PC-3 (cell line): ENCODE data around the gene VAMP3. TPM values are rescaled to one million over a fixed set of nuclear protein-coding genes. Genes with fewer than 3 reads are reported as not detected.

Source experiments
- ATAC-seq: fragments of 200-7000 bp; cut with Tn5 transposase; 2 replicates; pipeline ENCODE4 v1.9.1; 2020; ENCODE audit warnings: mild to moderate bottlenecking, moderate library complexity
- BruUV-seq: library from RNA; stranded (reverse); fragments of 400-500 nt; replicated peaks from 2 replicates; lab custom pipeline; 2021; lab: Mats Ljungman, UMichigan
- CTCF ChIA-PET: fragments of 300-600 bp; sonication (Branson Sonifier 250); formaldehyde crosslinking; loops from one replicate; lab custom pipeline; 2022; ENCODE audit warnings: antibody characterized with exemption; lab: Charles Lee
- POLR2A ChIA-PET: fragments of 300-600 bp; sonication (Branson Sonifier 250); formaldehyde crosslinking; loops from one replicate; lab custom pipeline; 2022; ENCODE audit warnings: antibody characterized with exemption; ENCODE audit not compliant: unreplicated experiment; lab: Charles Lee
- DNase-seq: peaks from one replicate; pipeline ENCODE4 v3.0.0-alpha.2; 2015
- H2AFZ ChIP-seq: fragments of 300-600 bp; sonication (generic); 2 replicates; pipeline ENCODE4 v1.6.0; 2016; ENCODE audit warnings: antibody characterized with exemption, low read length
- H3F3A ChIP-seq: fragments of 300-600 bp; sonication (generic); one replicate; pipeline ENCODE4 v1.6.0; 2017; ENCODE audit warnings: antibody characterized with exemption, low read length, control low read depth, mild to moderate bottlenecking; ENCODE audit not compliant: unreplicated experiment
- H3K27ac ChIP-seq: fragments of 300-600 bp; sonication (generic); 2 replicates; pipeline ENCODE4 v1.5.1; 2016; ENCODE audit warnings: mild to moderate bottlenecking, low read length
- H3K27me3 ChIP-seq: fragments of 300-600 bp; sonication (generic); 2 replicates; pipeline ENCODE4 v1.6.1; 2016; ENCODE audit warnings: low read length, mixed read lengths
- H3K36me3 ChIP-seq: fragments of 300-600 bp; sonication (generic); 2 replicates; pipeline ENCODE4 v1.6.1; 2016; ENCODE audit warnings: low read depth, mixed run types, low read length, mixed read lengths
- H3K4me1 ChIP-seq: fragments of 300-600 bp; sonication (generic); 2 replicates; pipeline ENCODE4 v1.5.1; 2016; ENCODE audit warnings: low read length; ENCODE audit not compliant: insufficient read depth
- H3K4me2 ChIP-seq: fragments of 300-600 bp; sonication (generic); 2 replicates; pipeline ENCODE4 v1.6.0; 2016; ENCODE audit warnings: low read length
- H3K4me3 ChIP-seq: fragments of 300-600 bp; sonication (generic); 2 replicates; pipeline ENCODE4 v1.5.1; 2016; ENCODE audit warnings: mild to moderate bottlenecking, low read length, mixed read lengths
- H3K79me2 ChIP-seq: fragments of 300-600 bp; sonication (generic); 2 replicates; pipeline ENCODE4 v1.6.1; 2017; ENCODE audit warnings: low read length, mixed read lengths
- H3K9ac ChIP-seq: fragments of 300-600 bp; sonication (generic); 2 replicates; pipeline ENCODE4 v1.6.0; 2016; ENCODE audit warnings: mild to moderate bottlenecking, low read length
- H3K9me2 ChIP-seq: fragments of 300-600 bp; sonication (generic); replicated peaks from 2 replicates; pipeline ENCODE4 v1.6.1; 2016; ENCODE audit warnings: mixed run types, low read length, mixed read lengths
- H3K9me3 ChIP-seq: fragments of 300-600 bp; sonication (generic); 2 replicates; pipeline ENCODE4 v1.6.1; 2016; ENCODE audit warnings: low read length, mixed read lengths
- H4K20me1 ChIP-seq: fragments of 300-600 bp; sonication (generic); 2 replicates; pipeline ENCODE4 v1.6.1; 2016; ENCODE audit warnings: low read length, mixed read lengths
- EZH2 ChIP-seq: fragments of 300-600 bp; sonication (generic); IDR thresholded peaks from one replicate; pipeline ENCODE4 v1.6.1; 2017; ENCODE audit warnings: antibody characterized with exemption, mild to moderate bottlenecking, low read length; ENCODE audit not compliant: unreplicated experiment
- EZH2phosphoT487 ChIP-seq: fragments of 300-600 bp; sonication (generic); IDR thresholded peaks from 2 replicates; pipeline ENCODE4 v1.6.1; 2018; ENCODE audit warnings: mild to moderate bottlenecking, antibody characterized with exemption, low read length, borderline replicate concordance
- intact Hi-C: fragments of 100-400 bp; cut with micrococcal nuclease; formaldehyde crosslinking; loops from 2 replicates; pipeline ENCODE4 v1.9.0; 2023
- total RNA-seq: library from RNA; depleted of rRNA; stranded (reverse); fragments of >200 nt; gene quantifications from 2 replicates; pipeline ENCODE4 v1.2.3, GENCODE V29; 2014
- TF ChIP-seq, protein P1 (sequence below): fragments of 300-600 bp; sonication (generic); conservative IDR thresholded peaks from 2 replicates; pipeline ENCODE4 v1.5.1; 2017; ENCODE audit warnings: antibody characterized with exemption, low read depth, mild to moderate bottlenecking, low read length

Gene VAMP3
- total RNA-seq, 1 experiment from 2014 or later, result 64.2 TPM

DNA sequence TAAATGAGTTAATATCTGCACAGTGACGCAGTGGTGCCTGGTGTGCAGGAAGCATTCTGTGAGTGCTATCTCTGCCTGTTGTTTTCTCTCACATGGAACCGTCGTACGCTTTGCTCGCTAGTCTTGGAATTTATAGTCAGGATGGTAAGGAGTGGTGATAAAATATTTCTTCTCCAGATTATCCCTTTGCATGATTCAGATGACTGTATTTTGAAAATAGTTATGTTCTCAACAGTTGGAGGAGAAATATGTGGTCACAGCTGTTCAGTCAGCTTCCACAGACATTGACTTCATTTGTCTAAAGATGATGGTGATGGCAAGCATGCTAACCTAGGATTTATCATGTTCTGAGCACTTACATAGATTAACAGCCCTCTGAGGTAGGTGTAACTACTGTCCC, 41.3 kb upstream of the VAMP3 start:
- no peaks in the 10 kb centered on the region for H3K9me3 ChIP-seq
- ChIA-PET POLR2A (no interaction called here), CTCF (interaction anchor here (0.6 kb wide), 1 partner anchor 26 kb away, joined by 3 read pairs; no protein-coding TSS in a partner anchor)
- no peak overlapping the region for H3K4me3 ChIP-seq
- TF ChIP-seq EZH2phosphoT487 (no peak), EZH2 (no peak)
- TF ChIP-seq, protein P1, sequence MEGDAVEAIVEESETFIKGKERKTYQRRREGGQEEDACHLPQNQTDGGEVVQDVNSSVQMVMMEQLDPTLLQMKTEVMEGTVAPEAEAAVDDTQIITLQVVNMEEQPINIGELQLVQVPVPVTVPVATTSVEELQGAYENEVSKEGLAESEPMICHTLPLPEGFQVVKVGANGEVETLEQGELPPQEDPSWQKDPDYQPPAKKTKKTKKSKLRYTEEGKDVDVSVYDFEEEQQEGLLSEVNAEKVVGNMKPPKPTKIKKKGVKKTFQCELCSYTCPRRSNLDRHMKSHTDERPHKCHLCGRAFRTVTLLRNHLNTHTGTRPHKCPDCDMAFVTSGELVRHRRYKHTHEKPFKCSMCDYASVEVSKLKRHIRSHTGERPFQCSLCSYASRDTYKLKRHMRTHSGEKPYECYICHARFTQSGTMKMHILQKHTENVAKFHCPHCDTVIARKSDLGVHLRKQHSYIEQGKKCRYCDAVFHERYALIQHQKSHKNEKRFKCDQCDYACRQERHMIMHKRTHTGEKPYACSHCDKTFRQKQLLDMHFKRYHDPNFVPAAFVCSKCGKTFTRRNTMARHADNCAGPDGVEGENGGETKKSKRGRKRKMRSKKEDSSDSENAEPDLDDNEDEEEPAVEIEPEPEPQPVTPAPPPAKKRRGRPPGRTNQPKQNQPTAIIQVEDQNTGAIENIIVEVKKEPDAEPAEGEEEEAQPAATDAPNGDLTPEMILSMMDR, result no peak
- no peaks in the 10 kb centered on the region for H4K20me1 ChIP-seq
- H2AFZ ChIP-seq, result no peak overlapping the region
- no peak overlapping the region for H3K9ac ChIP-seq
- ATAC-seq (no peak), DNase-seq (no peak)
- H3K27ac ChIP-seq, result no peak overlapping the region
- no peaks in the 10 kb centered on the region for H3K4me1 ChIP-seq
- intact Hi-C loops, result no loop called here
- H3F3A ChIP-seq, result no peaks in the 10 kb centered on the region
- BruUV-seq, result no TSS peak
- H3K9me2 ChIP-seq, result no peaks in the 10 kb centered on the region
- H3K79me2 ChIP-seq, result no peaks in the 10 kb centered on the region
- no peak overlapping the region for H3K4me2 ChIP-seq
- H3K27me3 ChIP-seq, result peaks cover 58% of the 10 kb centered on the region
- H3K36me3 ChIP-seq, result no peaks in the 10 kb centered on the region

DNA sequence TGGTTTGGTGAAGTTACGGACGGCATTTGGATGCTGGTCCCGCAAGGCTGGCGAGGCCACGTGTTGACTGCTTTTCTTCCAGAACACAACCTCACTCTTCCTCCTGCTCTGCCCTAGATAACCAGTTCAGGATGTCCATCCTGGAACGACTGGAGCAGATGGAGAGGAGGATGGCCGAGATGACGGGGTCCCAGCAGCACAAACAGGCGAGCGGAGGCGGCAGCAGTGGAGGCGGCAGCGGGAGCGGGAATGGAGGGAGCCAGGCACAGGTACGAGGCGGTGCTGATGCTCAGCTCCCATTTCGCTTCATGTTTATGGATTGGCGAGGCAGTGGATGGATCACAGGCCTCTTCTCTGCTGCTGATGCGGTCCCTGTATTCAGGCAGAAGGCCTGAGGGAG, 38.8 kb upstream of the VAMP3 start:
- no peak overlapping the region for H3K4me2 ChIP-seq
- DNase-seq, result no peak

DNA sequence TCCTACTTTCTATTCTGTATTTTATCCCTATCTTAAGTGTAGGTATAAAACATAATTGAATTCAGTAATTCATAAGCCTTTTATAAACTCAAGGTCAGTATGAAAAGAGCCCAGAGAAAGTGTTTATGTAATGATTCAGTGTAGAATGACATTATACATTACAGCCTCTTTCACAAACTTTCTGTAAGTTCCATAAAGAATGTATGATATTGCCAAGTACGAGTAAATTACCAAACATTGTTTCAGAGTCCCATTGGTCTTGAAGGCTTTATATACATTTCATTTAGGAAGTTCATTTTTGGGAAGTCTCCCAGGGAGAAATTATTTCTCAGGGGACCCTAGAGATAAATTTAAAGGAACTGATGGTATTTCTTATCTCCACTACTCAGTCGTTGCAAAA, 37.8 kb upstream of the VAMP3 start:
- POLR2A ChIA-PET, result no interaction called here
- TF ChIP-seq EZH2 (no peak), EZH2phosphoT487 (no peak)
- TF ChIP-seq, protein P1, result no peak
- Histone ChIP-seq H3K79me2 (no peaks in the 10 kb centered on the region), H3K4me3 (no peak overlapping the region), H3F3A (no peaks in the 10 kb centered on the region), H4K20me1 (no peaks in the 10 kb centered on the region), H2AFZ (no peak overlapping the region), H3K4me1 (no peaks in the 10 kb centered on the region), H3K4me2 (no peak overlapping the region), H3K9me2 (no peaks in the 10 kb centered on the region), H3K9me3 (no peaks in the 10 kb centered on the region), H3K36me3 (no peaks in the 10 kb centered on the region), H3K9ac (no peak overlapping the region), H3K27ac (no peak overlapping the region), H3K27me3 (peaks cover 76% of the 10 kb centered on the region)
- ATAC-seq, result no peak
- CTCF ChIA-PET, result no interaction called here
- intact Hi-C loops, result no loop called here
- DNase-seq, result no peak
- BruUV-seq, result no TSS peak

More for the DNA sequence above, 38.8 kb upstream of the VAMP3 start:
- Histone ChIP-seq H3K27me3 (peaks cover 71% of the 10 kb centered on the region), H3K27ac (no peak overlapping the region), H3K4me3 (no peak overlapping the region), H3K9me3 (no peaks in the 10 kb centered on the region), H3F3A (no peaks in the 10 kb centered on the region), H3K79me2 (no peaks in the 10 kb centered on the region), H3K36me3 (no peaks in the 10 kb centered on the region), H4K20me1 (no peaks in the 10 kb centered on the region), H2AFZ (no peak overlapping the region), H3K9me2 (no peaks in the 10 kb centered on the region), H3K4me1 (no peaks in the 10 kb centered on the region), H3K9ac (no peak overlapping the region)
- BruUV-seq, result no TSS peak
- ChIA-PET POLR2A (no interaction called here), CTCF (no interaction called here)
- ATAC-seq, result no peak
- intact Hi-C loops, result no loop called here
- TF ChIP-seq EZH2, result no peak
- TF ChIP-seq EZH2phosphoT487, result no peak
- TF ChIP-seq, protein P1, result no peak
